Measurements from ENCODE around the gene CTAGE6.
A peak's percentile ranks its signal among the peaks of the same experiment; 100 is the strongest.
"Not testable (repeated sequence)": the region's sequence is repeated elsewhere in the genome, so short reads cannot be mapped to it uniquely, and the experiment has no call there.

Gene CTAGE6

DNA sequence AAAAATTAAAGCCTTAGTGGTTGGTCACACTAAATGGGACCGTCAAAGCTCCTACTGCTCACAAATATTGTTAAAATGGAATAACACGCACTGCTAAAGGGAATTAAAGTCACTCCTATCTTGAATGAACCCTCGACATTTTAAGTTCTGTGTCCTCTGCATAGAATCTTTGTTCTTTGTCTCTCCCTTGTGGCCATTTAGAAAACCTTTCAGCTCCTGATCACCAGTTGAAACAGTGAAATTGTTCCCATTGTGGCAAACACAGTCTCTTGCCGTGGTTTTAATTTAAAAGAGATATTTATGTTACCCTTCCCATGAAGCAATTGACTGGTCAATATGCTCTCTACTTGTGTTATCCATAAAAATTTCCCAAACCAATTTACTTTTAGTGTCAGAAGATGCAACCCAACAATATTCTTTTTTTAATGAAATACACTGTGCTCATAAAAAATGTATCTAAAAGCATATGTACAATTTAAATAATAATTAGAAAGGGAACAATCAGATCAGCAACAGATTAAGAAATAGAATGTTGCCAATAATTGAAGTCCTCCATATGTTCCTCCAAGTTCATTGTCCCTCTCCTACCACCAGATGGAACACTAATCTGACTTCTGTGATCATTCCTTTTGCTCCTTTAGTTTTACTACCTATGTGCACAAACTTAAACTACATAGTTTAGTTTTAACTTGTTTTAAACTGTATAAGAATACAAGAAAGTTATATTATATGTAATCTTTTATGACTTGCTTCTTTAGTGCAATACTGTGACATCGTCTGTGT is 20.3 kb downstream of the CTAGE6 start:
- H3K4me3 ChIP-seq (ENCODE audit: low read depth, low read length); H3K27ac ChIP-seq; in situ Hi-C loops (cut with HindIII; ENCODE audit: low pct_ligation_motif_present, low sequenced_read_pairs); H3K36me3 ChIP-seq (replicated peaks); H3K27me3 ChIP-seq (replicated peaks): not testable (repeated sequence)
- peak; percentile 61 for TF ChIP-seq CTCF (IDR thresholded peaks at IDR 0.05; ENCODE audit: low read depth, low read length, missing control alignments)
- peak; percentile 14 for DNase-seq

GRCh38 chr7:143735962-143736361 is 21.5 kb downstream of the CTAGE6 start:
- DNase-seq, result no peak
- TF ChIP-seq CTCF (IDR thresholded peaks at IDR 0.05; ENCODE audit: low read depth, low read length, missing control alignments), result no peak
- no peak overlapping the region for H3K4me3 ChIP-seq (ENCODE audit: low read depth, low read length)
- in situ Hi-C loops (cut with HindIII; ENCODE audit: low pct_ligation_motif_present, low sequenced_read_pairs), result no loop called here
- no peaks in the 10 kb centered on the region for H3K27me3 ChIP-seq (replicated peaks)
- H3K36me3 ChIP-seq (replicated peaks), result no peaks in the 10 kb centered on the region
- no peak overlapping the region for H3K27ac ChIP-seq

DNA sequence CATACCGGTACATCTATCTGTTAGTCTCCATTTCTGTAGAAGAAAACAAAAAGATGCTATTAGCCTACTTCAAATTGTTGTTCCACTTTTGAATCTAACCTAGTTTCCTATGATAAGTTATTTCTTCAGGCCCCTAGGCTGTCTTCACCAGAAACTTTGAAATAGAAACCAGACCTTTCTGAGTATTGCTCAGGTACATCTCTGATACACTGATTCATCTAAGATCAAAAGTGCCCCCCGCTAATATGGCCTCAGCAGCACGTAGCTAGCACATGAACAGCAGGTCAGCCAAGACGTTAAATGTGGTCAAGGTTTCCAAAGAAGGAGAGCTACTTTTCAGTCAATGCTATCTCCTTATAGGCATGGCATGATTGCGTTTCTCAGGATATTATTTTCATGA is 23.6 kb downstream of the CTAGE6 start:
- in situ Hi-C loops (cut with HindIII; ENCODE audit: low pct_ligation_motif_present, low sequenced_read_pairs), result no loop called here
- DNase-seq, result no peak
- no peaks in the 10 kb centered on the region for H3K27me3 ChIP-seq (replicated peaks)
- no peak overlapping the region for H3K27ac ChIP-seq
- no peak overlapping the region for H3K4me3 ChIP-seq (ENCODE audit: low read depth, low read length)
- no peaks in the 10 kb centered on the region for H3K36me3 ChIP-seq (replicated peaks)
- no peak for TF ChIP-seq CTCF (IDR thresholded peaks at IDR 0.05; ENCODE audit: low read depth, low read length, missing control alignments)

- DNase-seq, result no peak
- in situ Hi-C loops (cut with HindIII; ENCODE audit: low pct_ligation_motif_present, low sequenced_read_pairs), result no loop called here
- no peaks in the 10 kb centered on the region for H3K36me3 ChIP-seq (replicated peaks)
- H3K4me3 ChIP-seq (ENCODE audit: low read depth, low read length), result no peak overlapping the region
- H3K27ac ChIP-seq, result no peak overlapping the region
- TF ChIP-seq CTCF (IDR thresholded peaks at IDR 0.05; ENCODE audit: low read depth, low read length, missing control alignments), result no peak
- no peaks in the 10 kb centered on the region for H3K27me3 ChIP-seq (replicated peaks)
These were observed 29.1 kb downstream of the CTAGE6 start for GRCh38 chr7:143728333-143728862.

GRCh38 chr7:143727561-143727960 is 29.9 kb downstream of the CTAGE6 start:
- H3K4me3 ChIP-seq (ENCODE audit: low read depth, low read length); H3K27me3 ChIP-seq (replicated peaks); in situ Hi-C loops (cut with HindIII; ENCODE audit: low pct_ligation_motif_present, low sequenced_read_pairs): not testable (repeated sequence)

GRCh38 chr7:143726143-143726542 is 31.4 kb downstream of the CTAGE6 start:
- DNase-seq; in situ Hi-C loops (cut with HindIII; ENCODE audit: low pct_ligation_motif_present, low sequenced_read_pairs); H3K27ac ChIP-seq; H3K4me3 ChIP-seq (ENCODE audit: low read depth, low read length); H3K36me3 ChIP-seq (replicated peaks); H3K27me3 ChIP-seq (replicated peaks): not testable (repeated sequence)

More at GRCh38 chr7:143727561-143727960, 29.9 kb downstream of the CTAGE6 start:
- not testable (repeated sequence) for DNase-seq; H3K36me3 ChIP-seq (replicated peaks); H3K27ac ChIP-seq

- DNase-seq; in situ Hi-C loops (cut with HindIII; ENCODE audit: low pct_ligation_motif_present, low sequenced_read_pairs); H3K27ac ChIP-seq; H3K4me3 ChIP-seq (ENCODE audit: low read depth, low read length); H3K36me3 ChIP-seq (replicated peaks); H3K27me3 ChIP-seq (replicated peaks): not testable (repeated sequence)
These were observed 37.2 kb downstream of the CTAGE6 start for GRCh38 chr7:143720335-143720734.

DNA sequence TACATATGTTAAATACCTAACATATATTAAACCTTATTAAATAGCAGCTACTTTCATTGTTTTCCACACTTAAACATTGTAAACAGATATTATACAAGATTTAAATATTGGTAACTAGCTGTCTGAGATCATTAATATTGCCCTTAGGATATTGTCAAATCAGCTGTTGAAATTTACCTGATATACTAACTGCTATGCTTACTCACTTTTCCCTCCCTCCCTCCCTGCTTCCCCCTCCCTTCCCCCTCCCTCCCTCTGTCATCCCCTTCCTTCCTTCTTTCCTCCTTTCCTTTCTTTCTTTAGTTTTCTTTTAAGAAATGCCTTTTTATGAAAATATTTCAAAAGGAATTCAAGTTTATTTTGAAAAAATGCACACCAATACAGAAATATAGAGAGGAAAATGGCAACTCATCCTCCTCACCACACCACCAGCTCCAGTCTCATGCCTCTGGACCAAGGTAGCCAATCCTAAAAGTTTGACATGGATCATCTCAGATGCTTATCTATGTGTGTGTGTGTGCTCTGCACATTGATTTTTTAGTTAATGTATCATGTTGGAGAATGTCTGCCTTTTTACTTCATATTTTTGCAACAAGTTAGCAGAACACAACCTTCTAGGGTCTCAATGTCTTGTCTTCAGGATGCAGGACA is 41.8 kb downstream of the CTAGE6 start:
- H3K27me3 ChIP-seq (replicated peaks); H3K27ac ChIP-seq; H3K4me3 ChIP-seq (ENCODE audit: low read depth, low read length); in situ Hi-C loops (cut with HindIII; ENCODE audit: low pct_ligation_motif_present, low sequenced_read_pairs); H3K36me3 ChIP-seq (replicated peaks); DNase-seq: not testable (repeated sequence)

- H3K4me3 ChIP-seq (ENCODE audit: low read depth, low read length); H3K27me3 ChIP-seq (replicated peaks); H3K36me3 ChIP-seq (replicated peaks); in situ Hi-C loops (cut with HindIII; ENCODE audit: low pct_ligation_motif_present, low sequenced_read_pairs); H3K27ac ChIP-seq; DNase-seq: not testable (repeated sequence)
These were observed 42.7 kb downstream of the CTAGE6 start for GRCh38 chr7:143714581-143715454.

All from brain microvascular endothelial cell (primary cell).